ENCODE measurements around the gene PPP1R16B. TPM values are rescaled to one million over a fixed set of nuclear protein-coding genes. Genes with fewer than 3 reads are reported as not detected.

Gene PPP1R16B
- total and polyA plus RNA-seq, 4 experiments from 2014 or later: 17.3 to 55.1 (median 45.5) TPM

DNA sequence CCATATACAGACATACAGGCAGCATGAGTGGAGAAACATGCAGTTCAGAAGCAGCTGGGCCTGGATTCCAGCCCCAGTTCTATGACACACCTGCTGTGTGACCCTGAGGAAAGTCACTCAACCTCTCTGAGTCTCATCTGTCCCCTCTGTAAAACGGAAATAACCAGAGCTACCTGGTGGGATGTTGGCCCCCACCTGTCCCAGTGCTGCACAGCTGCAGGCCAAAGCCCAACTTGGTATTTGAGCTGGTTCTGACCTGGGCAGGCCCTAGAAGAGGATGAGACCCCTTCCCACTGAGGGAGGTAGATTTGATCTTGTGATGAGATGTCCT, 55.5 kb downstream of the PPP1R16B start:
- Mint-ChIP-seq H3K36me3 (peaks cover 0 to 21% of the 10 kb centered on the region in 2 donors), H3K27ac (peak overlapping the region; percentile 72 to 96 (median 78)), H3K9me3 (no peaks in the 10 kb centered on the region), H3K4me1 (peaks cover 57 to 84% (median 72%) of the 10 kb centered on the region in 4 donors), H3K4me3 (peak overlapping the region in 3 of 8 donors; percentile 16 to 35 (median 27)), H3K27me3 (no peaks in the 10 kb centered on the region)
- no peaks in the 10 kb centered on the region for H3K36me3 ChIP-seq (ENCODE audit: insufficient read depth, low read length)
- ChIA-PET CTCF (ENCODE audit: partially characterized antibody) (interaction anchor here (0.8 to 3.7 kb wide), 10 partner anchors 10 to 110 kb away, joined by 3 to 19 read pairs (median 3); no protein-coding TSS in a partner anchor), POLR2A (ENCODE audit: partially characterized antibody) (interaction anchor here (1.1 to 7.7 kb wide), 4 partner anchors 13 to 54 kb away, joined by 3 to 66 read pairs (median 13); no protein-coding TSS in a partner anchor)
- H3K9me3 ChIP-seq (ENCODE audit: control insufficient read depth in 1 of 2, low read length in 2 of 2): no peaks in the 10 kb centered on the region
- no peak overlapping the region for H3K27ac ChIP-seq (ENCODE audit: low read depth, low read length)
- no peaks in the 10 kb centered on the region for H3K27me3 ChIP-seq (ENCODE audit: insufficient read depth, low read length)
- peaks cover 80% of the 10 kb centered on the region for H3K4me1 ChIP-seq (ENCODE audit: insufficient read depth, low read length)
- no peak for DNase-seq
- intact Hi-C loops (cut with micrococcal nuclease): no loop called here
- no peak overlapping the region for H3K4me3 ChIP-seq (ENCODE audit: low read length in 2 of 2)

DNA sequence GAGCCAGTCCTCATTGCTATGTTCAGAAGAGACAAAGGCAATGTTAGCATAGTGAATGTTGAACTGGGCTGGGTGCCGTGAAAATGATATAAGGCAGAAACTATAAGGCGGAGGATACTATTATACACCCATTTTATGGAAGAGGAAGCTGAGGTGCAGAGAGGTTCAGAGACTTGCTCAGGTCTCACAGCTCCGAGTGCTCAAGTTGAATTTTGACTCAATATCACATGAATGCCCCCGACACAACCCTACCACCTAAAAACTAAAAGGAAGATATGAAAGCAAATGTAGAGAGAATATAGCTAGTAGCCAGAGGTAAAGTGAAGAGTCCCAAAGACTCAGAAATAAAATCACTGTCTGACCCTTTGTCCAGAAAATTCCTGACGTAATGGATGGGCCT, 56.7 kb downstream of the PPP1R16B start:
- intact Hi-C loops (cut with micrococcal nuclease): no loop called here
- no peak overlapping the region for H3K4me3 ChIP-seq (ENCODE audit: low read length in 2 of 2)
- H3K4me1 ChIP-seq (ENCODE audit: insufficient read depth, low read length): peaks cover 69% of the 10 kb centered on the region
- peaks cover 53 to 78% (median 67%) of the 10 kb centered on the region in 4 donors for H3K4me1 Mint-ChIP-seq
- peak overlapping the region; percentile 61 for H3K27ac ChIP-seq (ENCODE audit: low read depth, low read length)
- POLR2A ChIA-PET (ENCODE audit: partially characterized antibody): interaction anchor here (0.9 to 3.0 kb wide), 7 partner anchors 11 to 57 kb away, joined by 3 to 16 read pairs (median 8); partner anchors contain the start of gene PPP1R16B
- H3K27me3 Mint-ChIP-seq: no peaks in the 10 kb centered on the region
- no peaks in the 10 kb centered on the region for H3K27me3 ChIP-seq (ENCODE audit: insufficient read depth, low read length)
- DNase-seq: no peak
- peaks cover 0 to 22% of the 10 kb centered on the region in 2 donors for H3K36me3 Mint-ChIP-seq
- peak overlapping the region; percentile 92 to 96 (median 95) for H3K27ac Mint-ChIP-seq
- no peaks in the 10 kb centered on the region for H3K36me3 ChIP-seq (ENCODE audit: insufficient read depth, low read length)
- no peaks in the 10 kb centered on the region for H3K9me3 ChIP-seq (ENCODE audit: control insufficient read depth in 1 of 2, low read length in 2 of 2)
- no peaks in the 10 kb centered on the region for H3K9me3 Mint-ChIP-seq
- H3K4me3 Mint-ChIP-seq: peak overlapping the region in 7 of 8 donors; percentile 13 to 77 (median 51)
- CTCF ChIA-PET (ENCODE audit: partially characterized antibody): interaction anchor here (0.8 to 1.3 kb wide), 6 partner anchors 11 to 56 kb away, joined by 3 to 5 read pairs (median 3); no protein-coding TSS in a partner anchor

- no peaks in the 10 kb centered on the region for H3K9me3 ChIP-seq (ENCODE audit: control insufficient read depth in 1 of 2, low read length in 2 of 2)
- H3K4me3 ChIP-seq (ENCODE audit: low read length in 2 of 2): no peak overlapping the region
- CTCF ChIA-PET (ENCODE audit: partially characterized antibody): interaction anchor here (1.0 to 1.3 kb wide), 4 partner anchors 15 to 57 kb away, joined by 3 to 5 read pairs (median 3); no protein-coding TSS in a partner anchor
- H3K4me3 Mint-ChIP-seq: peak overlapping the region in 7 of 8 donors; percentile 13 to 77 (median 61)
- POLR2A ChIA-PET (ENCODE audit: partially characterized antibody): interaction anchor here (1.3 to 3.0 kb wide), 6 partner anchors 10 to 58 kb away, joined by 3 to 16 read pairs (median 8); partner anchors contain the start of gene PPP1R16B
- intact Hi-C loops (cut with micrococcal nuclease): loop anchor here (1.0 kb wide), 1 partner anchor 10 kb away; no protein-coding TSS in a partner anchor
- H3K27me3 Mint-ChIP-seq: no peaks in the 10 kb centered on the region
- peaks cover 59% of the 10 kb centered on the region for H3K4me1 ChIP-seq (ENCODE audit: insufficient read depth, low read length)
- peak overlapping the region; percentile 92 to 96 (median 95) for H3K27ac Mint-ChIP-seq
- H3K36me3 Mint-ChIP-seq: peaks cover 3 to 25% of the 10 kb centered on the region in 2 donors
- H3K4me1 Mint-ChIP-seq: peaks cover 51 to 78% (median 62%) of the 10 kb centered on the region in 4 donors
- H3K36me3 ChIP-seq (ENCODE audit: insufficient read depth, low read length): no peaks in the 10 kb centered on the region
- H3K27me3 ChIP-seq (ENCODE audit: insufficient read depth, low read length): no peaks in the 10 kb centered on the region
- DNase-seq: peak; percentile 46 to 87 (median 51)
- peak overlapping the region; percentile 61 for H3K27ac ChIP-seq (ENCODE audit: low read depth, low read length)
- H3K9me3 Mint-ChIP-seq: no peaks in the 10 kb centered on the region
Observed at GRCh38 chr20:38863024-38863851, 57.7 kb downstream of the PPP1R16B start.

- Mint-ChIP-seq H3K4me3 (peak overlapping the region in 1 of 8 donors; percentile 20), H3K9me3 (no peaks in the 10 kb centered on the region), H3K27ac (peak overlapping the region in 6 of 7 donors; percentile 37 to 96 (median 92)), H3K27me3 (no peaks in the 10 kb centered on the region), H3K36me3 (peaks cover 3 to 26% of the 10 kb centered on the region in 2 donors), H3K4me1 (peaks cover 42 to 69% (median 56%) of the 10 kb centered on the region in 4 donors)
- DNase-seq: peak in 1 of 5 donors; percentile 48
- H3K4me3 ChIP-seq (ENCODE audit: low read length in 2 of 2): no peak overlapping the region
- no peaks in the 10 kb centered on the region for H3K36me3 ChIP-seq (ENCODE audit: insufficient read depth, low read length)
- POLR2A ChIA-PET (ENCODE audit: partially characterized antibody): no interaction called here
- H3K27me3 ChIP-seq (ENCODE audit: insufficient read depth, low read length): no peaks in the 10 kb centered on the region
- no peaks in the 10 kb centered on the region for H3K9me3 ChIP-seq (ENCODE audit: control insufficient read depth in 1 of 2, low read length in 2 of 2)
- CTCF ChIA-PET (ENCODE audit: partially characterized antibody): no interaction called here
- H3K27ac ChIP-seq (ENCODE audit: low read depth, low read length): no peak overlapping the region
- peaks cover 45% of the 10 kb centered on the region for H3K4me1 ChIP-seq (ENCODE audit: insufficient read depth, low read length)
- intact Hi-C loops (cut with micrococcal nuclease): no loop called here
Observed at GRCh38 chr20:38864662-38865061, 59.2 kb downstream of the PPP1R16B start.

DNA sequence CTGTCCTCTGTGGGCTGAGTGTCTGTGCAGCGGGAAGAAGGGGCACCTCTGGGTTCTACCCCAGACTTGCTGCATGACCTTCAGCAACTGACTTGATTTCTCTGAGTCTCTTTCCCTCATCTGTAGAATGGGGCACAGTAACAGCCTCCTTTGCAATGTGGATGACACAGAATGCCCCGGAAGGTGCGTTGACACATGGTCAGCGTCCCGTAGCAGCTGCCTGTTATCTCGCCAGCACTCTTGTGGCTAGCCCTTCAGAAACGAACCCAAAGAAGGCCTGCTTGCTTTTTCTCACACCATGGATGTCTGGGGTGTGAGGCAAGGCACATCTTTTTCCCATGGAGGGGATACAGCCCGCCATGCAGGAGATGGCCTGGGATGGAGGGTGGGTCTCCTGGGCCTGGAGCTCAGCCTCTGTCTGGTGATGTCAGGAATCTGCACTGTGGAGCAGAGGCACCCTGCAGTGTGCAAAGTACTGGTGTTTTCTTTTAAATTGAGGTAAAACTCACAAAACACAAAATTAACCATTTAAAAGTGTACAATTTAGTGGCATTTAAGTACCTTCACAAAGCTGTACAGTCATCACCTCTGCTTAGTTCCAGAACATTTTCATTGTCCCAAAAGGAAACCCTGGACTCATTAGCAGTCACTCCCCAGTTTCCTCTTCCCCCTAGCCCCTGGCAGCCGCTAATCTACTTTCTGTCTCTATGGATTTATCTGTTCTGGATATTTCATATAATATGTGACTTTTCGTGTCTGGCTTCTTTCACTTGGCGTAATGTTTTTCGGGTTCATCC, 61.0 kb downstream of the PPP1R16B start:
- Mint-ChIP-seq H3K36me3 (peaks cover 3 to 22% of the 10 kb centered on the region in 2 donors), H3K4me1 (peaks cover 48 to 71% (median 60%) of the 10 kb centered on the region in 4 donors), H3K27ac (peak overlapping the region in 6 of 7 donors; percentile 31 to 81 (median 44)), H3K9me3 (no peaks in the 10 kb centered on the region), H3K4me3 (peak overlapping the region in 1 of 8 donors; percentile 6), H3K27me3 (no peaks in the 10 kb centered on the region)
- Histone ChIP-seq H3K4me1 (ENCODE audit: insufficient read depth, low read length) (peaks cover 47% of the 10 kb centered on the region), H3K27me3 (ENCODE audit: insufficient read depth, low read length) (no peaks in the 10 kb centered on the region), H3K9me3 (ENCODE audit: control insufficient read depth in 1 of 2, low read length in 2 of 2) (no peaks in the 10 kb centered on the region), H3K4me3 (ENCODE audit: low read length in 2 of 2) (no peak overlapping the region), H3K36me3 (ENCODE audit: insufficient read depth, low read length) (no peaks in the 10 kb centered on the region), H3K27ac (ENCODE audit: low read depth, low read length) (no peak overlapping the region)
- ChIA-PET POLR2A (ENCODE audit: partially characterized antibody) (interaction anchor here (0.6 to 1.4 kb wide), 3 partner anchors 9 to 27 kb away, joined by 3 to 6 read pairs (median 3); no protein-coding TSS in a partner anchor), CTCF (ENCODE audit: partially characterized antibody) (interaction anchor here (1.8 kb wide), 1 partner anchor 26 kb away, joined by 6 read pairs; no protein-coding TSS in a partner anchor)
- no peak for DNase-seq
- intact Hi-C loops (cut with micrococcal nuclease): no loop called here

DNA sequence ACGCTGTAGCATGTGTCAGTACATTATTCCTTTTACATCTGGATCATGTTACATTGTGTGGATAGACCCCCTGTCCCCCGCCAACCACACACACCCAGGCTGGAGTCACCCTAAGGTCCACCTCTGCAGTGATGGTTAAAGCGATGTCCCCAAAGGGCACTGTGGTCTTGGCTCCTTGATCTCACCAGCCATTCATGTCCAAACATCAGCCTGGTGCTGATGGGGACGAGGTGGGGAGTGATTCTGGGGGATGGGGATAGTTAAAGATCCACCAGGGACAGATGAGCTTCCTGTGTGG, 61.5 kb downstream of the PPP1R16B start:
- Mint-ChIP-seq H3K9me3 (no peaks in the 10 kb centered on the region), H3K4me1 (peaks cover 48 to 73% (median 60%) of the 10 kb centered on the region in 4 donors), H3K4me3 (peak overlapping the region in 1 of 8 donors; percentile 6), H3K36me3 (peaks cover 3 to 22% of the 10 kb centered on the region in 2 donors), H3K27me3 (no peaks in the 10 kb centered on the region), H3K27ac (peak overlapping the region in 5 of 7 donors; percentile 31 to 81 (median 40))
- Histone ChIP-seq H3K27ac (ENCODE audit: low read depth, low read length) (no peak overlapping the region), H3K4me1 (ENCODE audit: insufficient read depth, low read length) (peaks cover 50% of the 10 kb centered on the region), H3K36me3 (ENCODE audit: insufficient read depth, low read length) (no peaks in the 10 kb centered on the region), H3K9me3 (ENCODE audit: control insufficient read depth in 1 of 2, low read length in 2 of 2) (no peaks in the 10 kb centered on the region), H3K27me3 (ENCODE audit: insufficient read depth, low read length) (no peaks in the 10 kb centered on the region), H3K4me3 (ENCODE audit: low read length in 2 of 2) (no peak overlapping the region)
- DNase-seq: no peak
- intact Hi-C loops (cut with micrococcal nuclease): no loop called here
- ChIA-PET POLR2A (ENCODE audit: partially characterized antibody) (interaction anchor here (1.2 to 1.4 kb wide), 2 partner anchors 9 to 26 kb away, joined by 3 to 6 read pairs; no protein-coding TSS in a partner anchor), CTCF (ENCODE audit: partially characterized antibody) (interaction anchor here (0.8 to 1.8 kb wide), 2 partner anchors 27 to 61 kb away, joined by 3 to 6 read pairs; no protein-coding TSS in a partner anchor)
